Stimulated activated CD8-positive, alpha-beta memory T cell treated with anti-CD3 and anti-CD28 coated beads, Interleukin-7, amount 100 ng/mL, for 1 hour (primary cell): ENCODE data around the gene FAAH.

Experiments
- DNase-seq, 2 donors: peaks; one replicate each; pipeline ENCODE4 v3.0.0-alpha.2; 2020; ENCODE audit warnings: low read depth in 2 of 2

Gene FAAH

DNA sequence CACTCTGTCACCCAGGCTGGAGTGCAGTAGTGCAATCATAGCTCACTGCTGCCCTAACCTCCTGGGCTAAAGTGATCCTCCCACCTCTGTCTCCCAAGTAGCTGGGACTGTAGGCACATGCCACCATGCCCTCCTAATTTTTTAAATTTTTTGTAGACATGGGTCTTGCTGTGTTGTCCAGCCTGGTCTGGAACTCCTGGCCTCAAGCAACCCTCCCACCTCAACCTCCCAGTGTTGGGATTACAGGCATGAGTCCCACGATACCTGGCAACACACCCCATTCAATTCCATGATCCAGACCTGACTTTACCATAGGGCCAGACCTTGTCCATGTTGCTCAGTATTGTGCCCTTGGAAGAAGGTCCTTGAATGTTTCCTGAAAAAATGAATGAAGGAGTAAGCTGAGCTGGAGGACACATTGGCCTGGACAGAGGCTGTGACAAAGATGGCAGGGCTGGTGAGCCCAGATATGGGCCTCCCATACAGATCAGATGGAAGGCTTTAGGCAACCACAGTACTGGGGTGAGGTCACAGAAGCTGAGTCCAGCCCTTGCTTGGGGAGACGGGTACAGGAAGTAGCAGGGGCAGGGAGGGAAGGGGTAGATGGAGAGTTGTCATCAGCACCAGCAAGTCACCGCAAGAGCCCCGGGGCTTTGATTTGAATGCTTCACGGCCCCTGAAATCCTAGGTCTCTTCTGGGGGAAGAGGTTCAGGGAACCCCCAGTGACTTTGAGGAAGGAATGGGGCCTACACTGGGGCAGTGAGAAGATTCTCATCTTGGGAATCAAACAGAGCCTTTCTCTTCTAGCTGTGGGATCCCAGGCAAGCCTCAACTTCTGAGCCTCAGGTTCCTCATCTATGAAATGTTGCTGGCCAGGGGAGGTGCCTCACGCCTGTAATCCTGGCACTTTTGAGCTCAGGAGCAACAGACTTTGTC, 55.4 kb downstream of the FAAH start:
- no peak for DNase-seq

DNA sequence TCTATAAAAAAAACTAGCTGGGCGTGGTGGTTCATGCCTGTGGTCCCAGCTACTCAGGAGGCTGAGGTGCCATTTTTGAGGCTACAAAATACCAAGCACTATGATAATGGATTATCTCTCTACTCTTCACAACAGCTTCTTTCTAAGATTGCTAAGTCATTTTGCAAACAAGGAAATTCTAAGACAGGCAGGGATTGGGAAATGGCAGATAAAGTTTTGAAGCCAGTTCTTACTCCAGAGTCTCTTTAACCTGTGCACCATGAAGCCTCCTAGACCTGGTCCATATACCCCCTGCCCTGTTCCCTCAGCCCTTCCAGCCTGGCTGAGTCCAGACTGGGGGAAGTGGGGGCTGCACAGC, 56.0 kb downstream of the FAAH start:
- no peak for DNase-seq

DNA sequence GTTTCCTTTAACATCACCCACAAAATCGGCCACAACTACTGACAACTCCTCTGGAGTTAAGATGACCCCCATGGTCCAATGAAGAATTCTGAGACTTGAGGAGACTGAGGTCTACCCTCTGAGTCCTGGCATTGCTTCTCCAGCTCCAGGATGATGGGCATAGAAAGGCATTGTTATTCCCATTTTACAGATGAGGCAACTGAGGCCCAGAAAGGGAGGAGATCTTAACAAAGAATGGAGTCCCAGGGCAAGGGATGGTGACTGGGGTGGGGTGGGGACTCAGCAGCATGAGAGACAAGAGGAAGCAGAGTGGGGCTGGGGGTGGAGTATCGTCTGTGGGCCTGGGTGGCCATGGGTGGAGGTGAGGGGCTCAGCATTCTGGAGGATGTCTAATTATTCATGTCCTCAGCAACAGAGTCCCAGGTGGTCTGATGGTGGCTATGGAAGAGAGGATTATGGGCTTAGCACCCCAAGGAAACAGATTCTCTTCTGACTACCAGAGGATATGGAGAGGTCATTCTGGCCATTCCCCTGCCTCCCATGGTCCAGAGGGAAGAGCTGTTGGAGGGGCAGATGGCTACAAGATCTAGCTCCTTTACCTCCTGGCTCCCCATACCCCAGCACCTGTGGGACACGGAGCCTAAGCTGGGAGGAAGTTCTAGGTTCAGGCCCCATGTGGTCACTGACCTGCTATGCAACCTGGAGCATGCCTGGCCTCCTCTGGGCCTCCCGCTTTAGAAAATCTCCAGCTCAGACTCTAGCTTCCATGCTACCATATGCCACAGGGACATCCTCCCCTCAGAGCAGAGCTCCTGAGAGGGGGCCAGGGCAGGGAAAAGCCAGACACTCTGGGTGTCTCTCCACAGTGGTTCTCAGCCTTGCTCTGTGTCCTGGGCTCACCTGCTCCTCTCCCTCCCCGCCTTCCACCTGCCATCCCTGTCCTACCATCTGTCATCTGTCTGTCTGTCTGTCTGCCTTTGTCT, 58.1 kb downstream of the FAAH start:
- DNase-seq: no peak

DNA sequence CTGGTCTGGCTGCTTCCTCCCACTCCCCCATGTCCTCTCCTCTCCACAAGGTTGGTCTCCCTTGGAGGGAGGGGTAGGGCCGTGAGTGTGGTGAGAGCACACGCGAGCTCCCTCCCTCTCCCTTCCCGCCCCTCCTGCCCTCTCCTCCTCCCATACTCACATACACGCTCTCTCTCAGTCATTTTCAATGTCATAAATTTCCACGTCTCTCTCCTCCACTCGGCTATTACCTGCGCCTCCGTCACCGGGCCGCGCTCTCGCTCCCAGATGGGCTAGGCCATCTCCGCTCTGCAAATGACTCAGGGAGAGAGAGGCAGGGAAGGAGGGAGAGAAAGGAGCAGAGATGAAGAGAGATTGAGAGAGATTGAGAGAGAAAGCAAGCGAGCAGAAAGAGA, 58.8 kb downstream of the FAAH start:
- no peak for DNase-seq

DNA sequence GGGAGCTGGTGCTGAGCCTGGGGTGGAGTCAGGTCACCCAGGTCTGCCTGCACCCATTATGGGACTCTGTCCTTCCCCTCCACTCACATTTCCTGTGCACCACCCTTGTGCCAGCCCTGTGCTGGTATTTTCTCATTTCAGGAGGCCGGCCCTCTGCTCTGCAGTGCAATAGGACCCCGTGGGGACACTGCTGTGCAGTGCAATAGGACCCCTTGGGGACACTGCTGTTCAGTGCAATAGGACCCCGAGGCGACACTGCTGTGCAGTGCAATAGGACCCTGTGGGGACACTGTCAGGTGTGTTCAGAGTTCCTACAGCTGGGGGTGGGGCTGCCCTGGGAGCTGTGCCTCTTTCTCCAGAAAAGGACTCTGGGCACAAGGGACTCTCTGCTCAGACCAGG, 59.3 kb downstream of the FAAH start:
- DNase-seq: no peak

DNA sequence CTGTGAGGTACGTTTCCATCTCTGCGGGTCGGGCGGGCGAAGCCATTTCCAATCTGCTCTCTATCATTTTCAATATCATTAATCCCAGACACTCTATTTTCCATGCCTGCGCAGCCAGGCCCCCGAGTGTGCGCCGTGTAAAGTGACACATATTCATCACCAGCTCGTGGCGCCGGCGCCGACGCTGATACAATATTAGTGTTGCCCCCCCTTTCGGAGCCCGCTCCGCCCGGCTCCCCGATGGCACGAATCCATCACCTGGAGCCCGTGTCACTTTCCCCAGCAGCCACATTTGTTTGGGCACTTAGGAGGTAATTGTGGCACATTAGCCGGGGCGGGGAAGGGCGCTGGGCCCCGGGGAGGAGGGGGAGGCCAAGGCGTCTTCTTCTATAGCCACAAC, 61.8 kb downstream of the FAAH start:
- DNase-seq: no peak

DNA sequence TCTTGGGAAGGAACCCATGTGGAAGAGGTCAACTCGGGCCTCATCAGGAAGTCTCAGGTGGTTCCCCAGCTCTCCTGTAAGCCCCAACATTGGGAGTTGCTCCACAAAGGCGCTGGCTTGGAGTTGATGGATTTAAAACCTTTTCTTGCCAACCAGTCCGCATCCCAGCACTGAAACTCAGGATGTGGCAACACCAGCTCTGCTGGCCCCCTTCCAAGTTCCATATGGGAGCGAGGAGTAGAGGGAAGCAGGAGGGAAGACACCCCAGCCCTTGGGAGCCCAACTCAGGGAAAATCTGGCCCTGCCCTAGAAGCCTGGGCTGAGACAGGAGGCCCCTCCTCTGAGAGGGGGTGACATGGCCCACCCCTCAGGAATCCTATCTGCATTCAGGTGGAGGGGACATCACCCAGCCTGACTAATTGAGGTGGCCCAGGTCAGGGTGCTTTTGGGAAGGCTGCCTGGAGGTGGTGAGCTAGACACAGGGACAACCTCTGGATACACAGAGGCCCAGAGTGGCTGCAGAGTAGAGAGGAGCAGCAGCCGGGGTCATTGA, 62.4 kb downstream of the FAAH start:
- no peak for DNase-seq

DNA sequence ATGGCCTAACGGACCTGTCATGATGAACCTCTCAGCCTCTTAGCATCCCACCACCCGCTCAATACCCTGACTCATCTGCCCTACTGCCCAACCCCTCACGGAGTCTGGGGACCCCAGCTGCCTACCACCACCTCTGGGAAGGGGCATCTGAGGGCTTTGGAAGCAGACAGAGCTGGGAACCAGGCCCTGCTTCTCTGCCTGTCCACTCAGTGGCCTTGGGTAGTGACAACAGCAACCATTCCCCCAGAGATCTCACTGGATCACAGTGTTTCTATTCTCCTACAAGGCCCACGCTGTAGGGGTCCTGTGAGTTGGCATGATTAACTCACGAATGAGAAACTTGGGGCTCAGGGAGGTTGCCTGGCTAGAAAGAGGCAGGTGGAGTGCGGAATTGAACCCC, 63.1 kb downstream of the FAAH start:
- DNase-seq: no peak

DNA sequence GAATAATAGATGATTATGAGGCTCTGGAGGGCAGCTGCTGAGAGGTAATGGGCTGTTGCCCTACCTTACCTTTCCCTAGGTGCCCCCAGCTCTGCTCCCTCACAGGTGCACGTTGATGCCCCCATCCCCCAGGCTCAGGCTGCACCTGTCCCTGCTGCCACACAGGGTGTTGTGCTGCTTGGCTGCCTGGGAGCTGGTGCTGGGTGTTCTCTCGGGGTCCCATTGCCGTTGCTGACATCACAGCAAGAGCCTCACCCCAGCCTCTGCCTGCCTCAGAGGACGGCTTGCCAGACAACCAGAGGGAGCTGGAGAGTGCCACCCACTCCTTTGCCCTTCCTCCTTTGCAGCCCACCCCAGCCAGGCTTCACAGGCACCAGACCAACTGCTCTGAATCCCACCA, 64.1 kb downstream of the FAAH start:
- no peak for DNase-seq

DNA sequence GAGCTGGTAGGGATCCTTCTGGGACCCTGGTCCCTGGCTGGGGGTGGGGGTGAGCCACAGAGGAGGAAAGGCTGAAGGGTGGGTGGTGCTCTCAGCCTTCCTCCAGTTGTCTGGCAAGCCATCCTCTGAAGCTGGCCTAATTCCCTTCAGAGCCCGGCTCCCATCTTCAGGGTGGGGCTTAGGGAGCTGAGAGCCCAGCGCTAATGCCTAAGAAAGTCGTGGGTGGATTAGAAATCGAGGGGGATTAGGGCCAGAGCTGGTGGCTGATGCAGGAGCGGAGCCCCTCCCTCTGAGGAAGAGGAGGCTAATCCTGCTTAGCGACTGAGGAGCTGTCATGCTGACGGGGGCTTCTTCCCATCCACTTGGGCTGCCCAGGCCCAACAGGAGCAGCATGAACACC, 64.7 kb downstream of the FAAH start:
- no peak for DNase-seq

DNA sequence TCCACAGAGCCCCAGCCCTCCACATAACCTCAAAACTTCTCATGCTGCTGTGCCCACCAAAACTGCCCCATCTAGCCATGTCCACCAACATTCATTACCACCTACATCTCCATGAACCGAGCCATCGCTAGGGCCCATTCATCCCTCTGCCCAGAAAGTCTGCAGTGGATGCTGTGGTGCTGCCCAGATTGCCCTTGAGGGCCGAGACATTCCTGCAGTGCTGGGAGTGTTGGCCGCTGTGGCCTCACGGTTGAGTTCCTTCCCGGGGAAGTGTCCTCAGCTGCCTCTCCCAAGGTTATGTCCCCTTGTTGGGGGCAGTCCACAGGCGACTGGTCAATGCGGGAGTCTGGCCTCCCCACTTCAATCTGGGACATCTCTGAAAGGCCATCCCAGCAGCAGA, 65.2 kb downstream of the FAAH start:
- DNase-seq: no peak

DNA sequence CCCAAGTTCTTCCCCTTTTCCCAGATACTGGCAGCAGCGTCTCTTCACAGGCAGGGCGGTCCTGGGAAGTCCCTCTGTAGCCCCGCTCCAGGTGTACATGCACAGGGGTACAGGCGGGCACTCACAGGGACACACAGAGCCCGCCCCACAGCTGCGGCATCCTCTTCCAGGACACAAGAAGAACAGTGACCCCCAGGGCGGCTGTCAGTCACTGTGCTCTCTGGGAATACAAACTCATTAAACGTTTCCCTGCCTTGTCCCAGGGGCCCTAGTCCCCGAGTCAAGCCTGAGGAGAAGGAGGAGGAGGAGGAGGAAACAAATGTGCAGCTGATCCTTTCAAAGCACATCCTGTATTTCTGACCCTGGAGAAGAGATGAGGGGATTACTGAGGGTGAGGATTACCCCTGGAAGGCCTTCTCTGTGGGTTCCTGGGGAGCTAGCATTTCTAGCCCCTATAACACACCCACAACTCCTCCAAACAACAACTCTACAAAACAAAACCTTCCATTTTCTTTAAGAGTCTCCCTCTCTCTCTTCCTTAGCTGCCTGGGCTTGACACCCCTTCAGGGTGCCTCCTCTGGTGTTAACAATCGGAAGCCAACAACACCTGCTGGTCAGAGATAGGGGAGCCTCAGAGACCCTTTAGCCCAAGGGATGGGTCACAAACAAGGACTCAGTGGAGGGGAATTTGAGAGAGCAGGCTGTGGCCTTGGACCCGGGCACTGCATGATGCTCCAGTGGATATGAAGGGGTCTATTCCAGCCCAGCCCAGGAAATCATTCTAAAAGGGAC, 67.1 kb downstream of the FAAH start:
- DNase-seq: no peak

DNA sequence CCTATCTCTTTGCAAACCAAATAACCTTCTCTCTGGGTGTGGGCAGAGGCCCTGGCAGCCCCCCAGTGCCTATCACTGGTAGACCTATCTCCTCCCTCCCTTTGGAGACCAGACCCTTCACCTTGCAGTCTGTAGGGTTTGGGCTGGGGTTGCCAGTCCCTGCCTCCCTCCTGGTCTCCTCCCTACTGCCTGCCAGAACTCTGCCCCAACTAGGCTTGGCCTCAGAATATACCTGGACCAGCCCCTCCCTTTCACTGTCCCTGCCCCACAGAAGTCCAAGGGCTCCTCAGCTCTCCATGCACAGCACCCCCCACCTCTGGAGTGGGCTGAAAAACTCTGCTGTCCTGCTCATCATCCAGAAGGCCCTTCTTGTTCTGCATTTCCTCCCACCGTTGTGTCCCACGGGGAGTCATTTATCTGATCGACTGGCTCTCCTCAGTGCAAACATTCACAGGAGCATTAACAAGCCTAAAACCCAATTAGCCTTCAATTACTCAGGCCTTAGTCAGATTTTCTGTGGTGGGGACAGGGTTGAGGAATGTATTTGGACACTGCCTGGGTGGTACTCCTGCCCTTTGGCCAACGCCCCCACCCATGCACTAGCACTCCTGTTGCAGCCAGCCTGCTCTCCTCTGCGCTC, 67.8 kb downstream of the FAAH start:
- DNase-seq: no peak
